Measurements from ENCODE around the gene VSIR.

DNA sequence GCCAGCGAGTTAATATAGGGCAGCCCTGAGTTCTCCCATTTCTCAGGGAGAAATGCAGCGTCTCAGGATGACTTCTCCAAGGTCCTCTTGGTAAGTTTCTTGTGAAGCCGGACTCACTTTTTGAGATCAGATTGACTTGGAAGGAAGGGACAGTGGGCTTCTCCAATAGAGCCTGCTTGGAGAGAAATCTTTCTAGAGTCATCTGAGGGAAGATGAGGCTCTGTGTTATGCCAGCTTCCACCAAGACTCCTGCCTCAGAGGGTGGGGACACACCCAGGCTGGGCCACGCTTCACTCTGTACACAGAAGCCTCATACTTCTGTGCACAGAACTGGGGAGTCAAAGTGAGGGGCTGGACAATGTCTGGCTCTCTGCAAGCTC lies 59.3 kb downstream of the VSIR start:
- TF ChIP-seq EGR1 (IDR thresholded peaks at IDR 0.05) (no peak), YY1 (IDR thresholded peaks at IDR 0.05; ENCODE audit: low read depth) (no peak), NFIC (IDR thresholded peaks at IDR 0.05) (no peak), RAD21 (IDR thresholded peaks at IDR 0.05; ENCODE audit: low read depth) (no peak), CEBPB (IDR thresholded peaks at IDR 0.05) (no peak), EP300 (IDR thresholded peaks at IDR 0.05; ENCODE audit: borderline replicate concordance) (no peak), REST (IDR thresholded peaks at IDR 0.05; ENCODE audit: low read depth) (no peak)

All from Ishikawa (cell line).